ENCODE measurements around the gene KLHDC8A. TPM values are rescaled to one million over a fixed set of nuclear protein-coding genes. Genes with fewer than 3 reads are reported as not detected.

KLHDC8A gene
- total and polyA plus RNA-seq, 2 experiments from 2014 or later: 0.71 to 1.2 TPM

- H3K4me1 ChIP-seq (ENCODE audit: low read depth): no peaks in the 10 kb centered on the region
- TF ChIP-seq CTCF (IDR thresholded peaks at IDR 0.05; ENCODE audit: low read depth, low read length): no peak
- DNase-seq (ENCODE audit: low read depth in 1 of 2, low spot score in 1 of 2): no peak
Observed at GRCh38 chr1:205358579-205358978, 1.9 kb upstream of the KLHDC8A start.

GRCh38 chr1:205357567-205357966, 845 bp upstream of the KLHDC8A start:
- no peaks in the 10 kb centered on the region for H3K36me3 ChIP-seq
- no peak for DNase-seq (ENCODE audit: low read depth in 1 of 2, low spot score in 1 of 2)
- no peaks in the 10 kb centered on the region for H3K27me3 ChIP-seq
- no peak overlapping the region for H3K27ac ChIP-seq
- H3K4me1 ChIP-seq (ENCODE audit: low read depth): no peaks in the 10 kb centered on the region
- H3K4me3 ChIP-seq: no peak overlapping the region
- no peak for TF ChIP-seq CTCF (IDR thresholded peaks at IDR 0.05; ENCODE audit: low read depth, low read length)
- no peaks in the 10 kb centered on the region for H3K9me3 ChIP-seq (ENCODE audit: low read depth)

More at GRCh38 chr1:205358579-205358978, 1.9 kb upstream of the KLHDC8A start:
- no peaks in the 10 kb centered on the region for H3K27me3 ChIP-seq
- H3K4me3 ChIP-seq: no peak overlapping the region
- H3K27ac ChIP-seq: no peak overlapping the region
- H3K9me3 ChIP-seq (ENCODE audit: low read depth): no peaks in the 10 kb centered on the region
- no peaks in the 10 kb centered on the region for H3K36me3 ChIP-seq

- Histone ChIP-seq H3K9me3 (ENCODE audit: low read depth) (no peaks in the 10 kb centered on the region), H3K4me3 (no peak overlapping the region), H3K27me3 (no peaks in the 10 kb centered on the region), H3K27ac (no peak overlapping the region), H3K4me1 (ENCODE audit: low read depth) (no peaks in the 10 kb centered on the region), H3K36me3 (no peaks in the 10 kb centered on the region)
- peak in 1 of 2 donors; percentile 73 for DNase-seq (ENCODE audit: low read depth in 1 of 2, low spot score in 1 of 2)
- no peak for TF ChIP-seq CTCF (IDR thresholded peaks at IDR 0.05; ENCODE audit: low read depth, low read length)
Observed at GRCh38 chr1:205355075-205355453, 1.7 kb downstream of the KLHDC8A start.

- DNase-seq (ENCODE audit: low read depth in 1 of 2, low spot score in 1 of 2): peak; percentile 74 to 84
- no peaks in the 10 kb centered on the region for H3K4me1 ChIP-seq (ENCODE audit: low read depth)
- no peak overlapping the region for H3K27ac ChIP-seq
Observed at GRCh38 chr1:205354259-205355074, 2.3 kb downstream of the KLHDC8A start.

GRCh38 chr1:205353612-205354011, 3.1 kb downstream of the KLHDC8A start:
- no peaks in the 10 kb centered on the region for H3K27me3 ChIP-seq
- no peaks in the 10 kb centered on the region for H3K36me3 ChIP-seq
- H3K4me1 ChIP-seq (ENCODE audit: low read depth): no peaks in the 10 kb centered on the region
- H3K27ac ChIP-seq: no peak overlapping the region
- H3K4me3 ChIP-seq: no peak overlapping the region
- TF ChIP-seq CTCF (IDR thresholded peaks at IDR 0.05; ENCODE audit: low read depth, low read length): no peak
- DNase-seq (ENCODE audit: low read depth in 1 of 2, low spot score in 1 of 2): no peak
- H3K9me3 ChIP-seq (ENCODE audit: low read depth): no peaks in the 10 kb centered on the region

More at GRCh38 chr1:205354259-205355074, 2.3 kb downstream of the KLHDC8A start:
- no peaks in the 10 kb centered on the region for H3K36me3 ChIP-seq
- no peaks in the 10 kb centered on the region for H3K9me3 ChIP-seq (ENCODE audit: low read depth)
- H3K4me3 ChIP-seq: no peak overlapping the region
- H3K27me3 ChIP-seq: no peaks in the 10 kb centered on the region
- TF ChIP-seq CTCF (IDR thresholded peaks at IDR 0.05; ENCODE audit: low read depth, low read length): peak; percentile 87

Data from cardiac muscle cell (in vitro differentiated cells and primary cell).